DND-41 (cell line): ENCODE measurements around the gene EVL.
"Not testable (repeated sequence)": the region's sequence is repeated elsewhere in the genome, so short reads cannot be mapped to it uniquely, and the experiment has no call there.

Source experiments
- CTCF ChIP-seq: IDR thresholded peaks from 2 replicates; pipeline ENCODE4 v1.5.1; 2012; ENCODE audit warnings: borderline replicate concordance, low read length, moderate library complexity, mild to moderate bottlenecking; ENCODE audit not compliant: poor library complexity, severe bottlenecking; ENCODE audit errors: extremely low read depth
- EZH2 ChIP-seq: IDR thresholded peaks from 3 replicates; pipeline ENCODE4 v1.6.1; 2012; ENCODE audit warnings: borderline replicate concordance, low read depth, mild to moderate bottlenecking, moderate library complexity, low read length, inconsistent platforms; ENCODE audit not compliant: severe bottlenecking

- TF ChIP-seq CTCF, EZH2: not testable (repeated sequence)
Measured at GRCh38 chr14:100180671-100181070, 115.4 kb downstream of the EVL start.
